HK-2 (cell line): ENCODE results near the gene C18orf63.
"Not testable (repeated sequence)": the region's sequence is repeated elsewhere in the genome, so short reads cannot be mapped to it uniquely, and the experiment has no call there.

Source experiments
- DNase-seq: peaks from one replicate; pipeline ENCODE4 v3.0.0-alpha.2; 2018; ENCODE audit not compliant: unreplicated experiment

C18orf63 gene

GRCh38 chr18:74286106-74286855 is 29.4 kb upstream of the C18orf63 start:
- DNase-seq: no peak

- no peak for DNase-seq
These were observed 28.8 kb upstream of the C18orf63 start for GRCh38 chr18:74286856-74287255.

- DNase-seq: no peak
These were observed 27.6 kb upstream of the C18orf63 start for GRCh38 chr18:74288041-74288440.

- DNase-seq: no peak
These were observed 26.9 kb upstream of the C18orf63 start for GRCh38 chr18:74288730-74289129.

- no peak for DNase-seq
These were observed 26.5 kb upstream of the C18orf63 start for GRCh38 chr18:74289137-74289536.

- DNase-seq: no peak
These were observed 25.6 kb upstream of the C18orf63 start for GRCh38 chr18:74290021-74290420.

GRCh38 chr18:74290794-74291471 is 24.7 kb upstream of the C18orf63 start:
- DNase-seq: no peak

GRCh38 chr18:74291472-74291770 is 24.2 kb upstream of the C18orf63 start:
- no peak for DNase-seq

GRCh38 chr18:74291771-74292540 is 23.7 kb upstream of the C18orf63 start, which contains the start of gene CYB5A:
CYB5A (minus strand) TSS chr18:74291963; CDS start chr18:74291875, 88 bp downstream.
- peak; percentile 97 for DNase-seq

- no peak for DNase-seq
These were observed 23.1 kb upstream of the C18orf63 start for GRCh38 chr18:74292541-74292858.

- DNase-seq: not testable (repeated sequence)
These were observed 22.7 kb upstream of the C18orf63 start for GRCh38 chr18:74292982-74293381.

GRCh38 chr18:74294526-74294925 is 21.1 kb upstream of the C18orf63 start:
- DNase-seq: no peak

GRCh38 chr18:74299162-74299561 is 16.5 kb upstream of the C18orf63 start:
- DNase-seq: no peak

GRCh38 chr18:74299746-74300145 is 15.9 kb upstream of the C18orf63 start:
- no peak for DNase-seq

GRCh38 chr18:74303306-74303705 is 12.3 kb upstream of the C18orf63 start:
- no peak for DNase-seq

GRCh38 chr18:74303936-74304335 is 11.7 kb upstream of the C18orf63 start:
- no peak for DNase-seq

- DNase-seq: no peak
These were observed 5.2 kb upstream of the C18orf63 start for GRCh38 chr18:74310411-74310810.

GRCh38 chr18:74311000-74311399 is 4.6 kb upstream of the C18orf63 start:
- DNase-seq: no peak

- no peak for DNase-seq
These were observed 728 bp upstream of the C18orf63 start for GRCh38 chr18:74314759-74315463.

- DNase-seq: peak; percentile 33
These were observed 875 bp downstream of the C18orf63 start for GRCh38 chr18:74316257-74317170.

GRCh38 chr18:74326231-74326630 is 10.6 kb downstream of the C18orf63 start:
- DNase-seq: no peak
